GM12878 (cell line): ENCODE measurements around the gene JUND. TPM values are rescaled to one million over a fixed set of nuclear protein-coding genes. Genes with fewer than 3 reads are reported as not detected.

Experiments
- ATAC-seq: fragments of 200-7000 bp; cut with Tn5 transposase; 3 replicates; pipeline ENCODE4 v1.9.1; 2020; ENCODE audit warnings: mild to moderate bottlenecking, moderate library complexity
- BruUV-seq: library from RNA; stranded (reverse); fragments of 400-500 nt; replicated peaks from 2 replicates; lab custom pipeline; 2021; lab: Mats Ljungman, UMichigan
- CTCF ChIA-PET: fragments of 300-600 bp; sonication (Branson Sonifier 250); formaldehyde crosslinking; extraction: SDS; loops from one replicate; lab custom pipeline; 2021; ENCODE audit warnings: inconsistent platforms; lab: Yijun Ruan, JAX
- POLR2A ChIA-PET: fragments of 350-600 bp; formaldehyde crosslinking; extraction: SDS; loops from one replicate; lab custom pipeline; 2021; ENCODE audit warnings: inconsistent platforms; lab: Charles Lee
- RAD21 ChIA-PET: fragments of 300-600 bp; sonication (Branson Sonifier 250); formaldehyde crosslinking; loops from one replicate; lab custom pipeline; 2023; ENCODE audit warnings: antibody characterized with exemption; ENCODE audit not compliant: unreplicated experiment; lab: Charles Lee
- SMC1A ChIA-PET: fragments of 300-600 bp; sonication (Branson Sonifier 250); formaldehyde crosslinking; loops from one replicate; lab custom pipeline; 2023; ENCODE audit not compliant: unreplicated experiment, uncharacterized antibody; lab: Charles Lee
- DNase-seq: peaks from one replicate; pipeline ENCODE4 v3.0.0-alpha.2; 2011; ENCODE audit warnings: low read depth, low spot score
- FAIRE-seq: peaks from 3 replicates; lab custom pipeline; 2011; peaks lifted over from hg19 to GRCh38; lab: Jason Lieb, UNC
- H2AFZ ChIP-seq: 2 replicates; pipeline ENCODE4 v1.6.0; 2011; ENCODE audit warnings: low read depth, low read length, control low read depth; ENCODE audit not compliant: control insufficient read depth
- H3K27ac ChIP-seq: 2 replicates; pipeline ENCODE4 v1.5.1; 2011; ENCODE audit warnings: control low read depth; ENCODE audit not compliant: control insufficient read depth, insufficient read depth
- H3K27me3 ChIP-seq, 2 experiments: replicated peaks in 1 of 2; 2 replicates each; pipeline versions ENCODE4 v1.6.0 to v1.6.1; 2011; ENCODE audit warnings: low read length in 1 of 2; ENCODE audit not compliant: control insufficient read depth in 2 of 2, insufficient read depth in 2 of 2
- H3K36me3 ChIP-seq, 2 experiments: 2 replicates each; pipeline ENCODE4 v1.5.1; 2011; ENCODE audit warnings: low read length in 1 of 2; ENCODE audit not compliant: control insufficient read depth in 2 of 2, insufficient read depth in 2 of 2
- H3K4me1 ChIP-seq: 2 replicates; pipeline ENCODE4 v1.6.1; 2011; ENCODE audit warnings: mild to moderate bottlenecking, low read length, moderate library complexity, mixed read lengths; ENCODE audit not compliant: control insufficient read depth, insufficient read depth
- H3K4me2 ChIP-seq: 2 replicates; pipeline ENCODE4 v1.6.0; 2011; ENCODE audit warnings: control low read depth; ENCODE audit not compliant: control insufficient read depth, insufficient read depth
- H3K4me3 ChIP-seq: fragments of 200-600 bp; sonication (generic); 2 replicates; pipeline ENCODE4 v1.5.1; 2016
- H3K79me2 ChIP-seq: 2 replicates; pipeline ENCODE4 v1.6.0; 2011; ENCODE audit warnings: low read length; ENCODE audit not compliant: control insufficient read depth, insufficient read depth
- H3K9ac ChIP-seq: 2 replicates; pipeline ENCODE4 v1.8.0; 2011; ENCODE audit warnings: low read length, control low read depth, mixed read lengths; ENCODE audit not compliant: control insufficient read depth, insufficient read depth
- H3K9me3 ChIP-seq: replicated peaks from 3 replicates; pipeline ENCODE4 v1.5.1; 2011; ENCODE audit warnings: mild to moderate bottlenecking, low read length; ENCODE audit not compliant: control insufficient read depth, insufficient read depth
- H4K20me1 ChIP-seq: 2 replicates; pipeline ENCODE4 v1.6.0; 2011; ENCODE audit not compliant: control insufficient read depth, insufficient read depth
- BMI1 ChIP-seq: fragments of 450-650 bp; IDR thresholded peaks from 2 replicates; pipeline ENCODE4 v1.6.1; 2016; ENCODE audit warnings: mild to moderate bottlenecking, moderate library complexity, borderline replicate concordance
- CREB1 ChIP-seq: IDR thresholded peaks from 2 replicates; pipeline ENCODE4 v1.6.1; 2012; ENCODE audit warnings: low read depth, mild to moderate bottlenecking, inconsistent platforms
- GABPA ChIP-seq: IDR thresholded peaks from 2 replicates; pipeline ENCODE4 v1.6.1; 2014; ENCODE audit warnings: antibody characterized with exemption, low read depth, mild to moderate bottlenecking, inconsistent platforms
- HDAC6 ChIP-seq: fragments of 200-600 bp; sonication (generic); IDR thresholded peaks from one replicate; pipeline ENCODE4 v1.8.0; 2017; ENCODE audit warnings: antibody characterized with exemption; ENCODE audit not compliant: unreplicated experiment
- NFXL1 ChIP-seq: fragments of 450-650 bp; IDR thresholded peaks from 2 replicates; pipeline ENCODE4 v1.6.1; 2017; ENCODE audit warnings: antibody characterized with exemption, mild to moderate bottlenecking, borderline replicate concordance
- RB1 ChIP-seq: fragments of 450-650 bp; formaldehyde crosslinking; IDR thresholded peaks from 2 replicates; pipeline ENCODE4 v1.6.1; 2017; ENCODE audit warnings: mild to moderate bottlenecking, borderline replicate concordance
- SIN3A ChIP-seq: IDR thresholded peaks from 2 replicates; pipeline ENCODE4 v1.6.1; 2012; ENCODE audit warnings: low read depth, low read length, improper control_type of control experiment
- SMAD1 ChIP-seq: fragments of 450-650 bp; IDR thresholded peaks from 2 replicates; pipeline ENCODE4 v1.6.1; 2018; ENCODE audit warnings: mild to moderate bottlenecking, low read depth; ENCODE audit not compliant: partially characterized antibody
- STAT1 ChIP-seq: fragments of 450-650 bp; conservative IDR thresholded peaks from 2 replicates; pipeline ENCODE4 v1.6.1; 2014; ENCODE audit warnings: antibody characterized with exemption, mild to moderate bottlenecking
- STAT3 ChIP-seq: IDR thresholded peaks from 2 replicates; pipeline ENCODE4 v1.6.1; 2011; ENCODE audit warnings: low read depth, low read length, improper control_type of control experiment
- ZBTB33 ChIP-seq: fragments of 450-650 bp; IDR thresholded peaks from 2 replicates; pipeline ENCODE4 v1.6.1; 2017; ENCODE audit warnings: mild to moderate bottlenecking
- ZNF592 ChIP-seq: fragments of 450-650 bp; IDR thresholded peaks from 2 replicates; pipeline ENCODE4 v1.6.1; 2017; ENCODE audit warnings: mild to moderate bottlenecking, moderate library complexity
- WGBS: methylation state at CpG from one replicate; pipeline ENCODE4 v1.1.6; 2016; ENCODE audit warnings: low lambda C conversion rate; ENCODE audit not compliant: insufficient replicate concordance, insufficient coverage; ENCODE audit errors: missing lambda C conversion rate; 5-methylcytosine and 5-hydroxymethylcytosine counted together
- in situ Hi-C: fragments of 300-500 bp; cut with MboI; formaldehyde crosslinking; loops from 9 replicates; pipeline ENCODE4 v1.14.3; 2018; ENCODE audit warnings: mixed read lengths
- intact Hi-C: fragments of 100-400 bp; cut with micrococcal nuclease; formaldehyde crosslinking; loops from one replicate; pipeline ENCODE4 v1.14.2; 2022; ENCODE audit not compliant: unreplicated experiment
- polyA plus RNA-seq, 11 experiments: library from polyadenylated mRNA; depleted of rRNA in 4 of 11; unstranded in 6 of 11; stranded (reverse) in 5 of 11; fragments of >200 nt; fragmentation: Nextera tagmentation in 4 of 11; fragmentation: Illumina TruSeq in 1 of 11; extraction: Ambion mirVana in 4 of 11; extraction: Trizol in 1 of 11; gene quantifications; 1 replicate in 1 of 11; 2 replicates in 10 of 11; pipeline versions ENCODE4 v1.2.1 to v1.2.3, GENCODE V29; 2011 to 2016; ENCODE audit warnings: inconsistent platforms in 2 of 11, missing spikeins in 2 of 11, low read depth in 1 of 11
- total RNA-seq, 4 experiments: library from RNA; depleted of rRNA in 3 of 4; stranded (reverse); fragments of >200 nt in 3 of 4; fragmentation: Illumina TruSeq in 1 of 4; extraction: Trizol in 1 of 4; gene quantifications; 2 replicates each; pipeline versions ENCODE4 v1.2.1 to v1.2.3, GENCODE V29; 2013 to 2021
- TF ChIP-seq, protein P1 (sequence below): fragments of 450-650 bp; IDR thresholded peaks from 2 replicates; pipeline ENCODE4 v1.6.1; 2016; ENCODE audit warnings: mild to moderate bottlenecking

The JUND gene
- total and polyA plus RNA-seq, 10 of the 15 experiments (the other 5 are each of a cell fraction or from before 2014, with no cell fraction given), result 7.4 to 164 (median 18.8) TPM

DNA sequence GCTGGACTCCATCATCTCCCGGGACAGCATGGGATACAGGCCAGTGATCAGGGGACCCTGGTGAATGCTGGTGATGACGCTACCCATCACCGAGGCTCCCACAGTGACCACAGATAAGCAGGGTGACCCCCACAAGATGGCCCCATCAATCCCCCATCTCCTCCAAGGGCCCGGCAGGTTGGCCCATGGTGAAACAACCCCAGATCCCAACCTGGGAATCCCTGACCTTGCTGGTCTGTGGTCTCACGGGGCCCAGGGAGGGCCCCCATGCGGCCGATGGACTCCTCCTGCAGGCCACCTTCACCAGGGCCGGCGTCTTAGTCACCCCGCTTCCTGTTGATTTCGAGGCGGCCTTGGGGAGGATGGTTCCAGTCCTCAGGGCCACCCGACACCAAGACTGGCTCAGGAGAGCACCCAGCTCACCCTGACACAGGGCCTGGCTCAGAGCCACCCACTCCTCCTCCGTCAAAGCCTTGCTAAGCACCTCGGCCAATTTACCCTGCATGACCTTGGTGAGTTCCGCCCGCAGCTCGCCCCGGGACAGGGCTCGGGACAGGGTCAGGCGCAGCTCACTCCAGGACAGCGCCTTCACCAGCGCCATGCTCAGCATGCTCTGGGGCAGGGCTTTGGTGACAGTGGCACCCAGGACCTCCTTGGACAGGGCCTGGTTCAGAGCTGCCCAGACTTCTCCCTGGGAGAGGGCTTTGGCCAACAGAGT is 17.1 kb downstream of the JUND start (continued):
- no peak for TF ChIP-seq RB1
- TF ChIP-seq ZNF592, result no peak

GRCh38 chr19:18263324-18264136 is 17.9 kb downstream of the JUND start:
- H3K9ac ChIP-seq, result no peak overlapping the region
- in situ Hi-C loops, result no loop called here
- ChIA-PET POLR2A (interaction anchor here (0.6 kb wide), 1 partner anchor 16 kb away, joined by 3 read pairs; no protein-coding TSS in a partner anchor), RAD21 (interaction anchor here (0.9 to 1.6 kb wide), 4 partner anchors 9 to 58 kb away, joined by 3 to 4 read pairs (median 3); no protein-coding TSS in a partner anchor), CTCF (interaction anchor here (1.1 to 3.0 kb wide), 4 partner anchors 8 to 65 kb away, joined by 3 to 13 read pairs (median 4); no protein-coding TSS in a partner anchor), SMC1A (interaction anchor here (1.1 kb wide), 1 partner anchor 65 kb away, joined by 3 read pairs; no protein-coding TSS in a partner anchor)
- FAIRE-seq, result no peak
- BruUV-seq, result no TSS peak
- H3K79me2 ChIP-seq, result no peaks in the 10 kb centered on the region
- WGBS, result 28% methylated on average over 16 of the region's 16 CpGs
- H3K9me3 ChIP-seq, result no peaks in the 10 kb centered on the region
- no peak for ATAC-seq
- no peaks in the 10 kb centered on the region for H3K36me3 ChIP-seq
- no peak overlapping the region for H2AFZ ChIP-seq
- H3K27ac ChIP-seq, result no peak overlapping the region
- intact Hi-C loops, result no loop called here
- no peaks in the 10 kb centered on the region for H3K4me1 ChIP-seq
- H3K27me3 ChIP-seq, result no peaks in the 10 kb centered on the region
- H3K4me3 ChIP-seq, result no peak overlapping the region
- H4K20me1 ChIP-seq, result no peaks in the 10 kb centered on the region
- no peak for DNase-seq
- H3K4me2 ChIP-seq, result no peak overlapping the region
- TF ChIP-seq SMAD1 (no peak), ZBTB33 (no peak), GABPA (no peak), BMI1 (no peak), STAT3 (no peak), NFXL1 (no peak), STAT1 (no peak), SIN3A (no peak), CREB1 (no peak), HDAC6 (no peak)
- TF ChIP-seq, protein P1, sequence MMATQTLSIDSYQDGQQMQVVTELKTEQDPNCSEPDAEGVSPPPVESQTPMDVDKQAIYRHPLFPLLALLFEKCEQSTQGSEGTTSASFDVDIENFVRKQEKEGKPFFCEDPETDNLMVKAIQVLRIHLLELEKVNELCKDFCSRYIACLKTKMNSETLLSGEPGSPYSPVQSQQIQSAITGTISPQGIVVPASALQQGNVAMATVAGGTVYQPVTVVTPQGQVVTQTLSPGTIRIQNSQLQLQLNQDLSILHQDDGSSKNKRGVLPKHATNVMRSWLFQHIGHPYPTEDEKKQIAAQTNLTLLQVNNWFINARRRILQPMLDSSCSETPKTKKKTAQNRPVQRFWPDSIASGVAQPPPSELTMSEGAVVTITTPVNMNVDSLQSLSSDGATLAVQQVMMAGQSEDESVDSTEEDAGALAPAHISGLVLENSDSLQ, result no peak
